Measurements from ENCODE around the gene HTR1D.

The HTR1D gene

GRCh38 chr1:23184212-23184934 is 32.9 kb downstream of the HTR1D start:
- DNase-seq: peak; percentile 69

GRCh38 chr1:23179862-23180261 is 37.4 kb downstream of the HTR1D start:
- no peak for DNase-seq

- no peak for DNase-seq
These were observed 38.4 kb downstream of the HTR1D start for GRCh38 chr1:23178950-23179349.

- no peak for DNase-seq
These were observed 38.9 kb downstream of the HTR1D start for GRCh38 chr1:23178414-23178813.

- DNase-seq: peak; percentile 89
These were observed 39.6 kb downstream of the HTR1D start for GRCh38 chr1:23177438-23178380.

- DNase-seq: no peak
These were observed 40.3 kb downstream of the HTR1D start for GRCh38 chr1:23177031-23177430.

GRCh38 chr1:23174426-23175110 is 42.7 kb downstream of the HTR1D start:
- no peak for DNase-seq

GRCh38 chr1:23171181-23171755 is 46.0 kb downstream of the HTR1D start:
- no peak for DNase-seq

GRCh38 chr1:23169727-23170335 is 47.5 kb downstream of the HTR1D start:
- DNase-seq: peak; percentile 61

- no peak for DNase-seq
These were observed 48.1 kb downstream of the HTR1D start for GRCh38 chr1:23169195-23169575.

- peak; percentile 94 for DNase-seq
These were observed 48.7 kb downstream of the HTR1D start, which contains the start of gene LUZP1 for GRCh38 chr1:23168445-23169194. TSS of gene LUZP1 (minus strand) at chr1:23168856.

GRCh38 chr1:23168079-23168444 is 49.2 kb downstream of the HTR1D start:
- DNase-seq: peak; percentile 65

- DNase-seq: peak; percentile 73
These were observed 49.8 kb downstream of the HTR1D start for GRCh38 chr1:23167353-23168078.

- no peak for DNase-seq
These were observed 50.4 kb downstream of the HTR1D start for GRCh38 chr1:23166854-23167253.

- no peak for DNase-seq
These were observed 53.9 kb downstream of the HTR1D start for GRCh38 chr1:23163395-23163794.

- no peak for DNase-seq
These were observed 57.1 kb downstream of the HTR1D start for GRCh38 chr1:23159963-23160877.

GRCh38 chr1:23156940-23157339 is 60.4 kb downstream of the HTR1D start:
- no peak for DNase-seq

GRCh38 chr1:23152966-23153684 is 64.2 kb downstream of the HTR1D start:
- DNase-seq: no peak

GRCh38 chr1:23150742-23151141 is 66.6 kb downstream of the HTR1D start:
- DNase-seq: no peak

Data from right forelimb (tissue), 1 donor.